ENCODE measurements around the gene IVD. TPM values are rescaled to one million over a fixed set of nuclear protein-coding genes. Genes with fewer than 3 reads are reported as not detected.

IVD gene
- polyA plus RNA-seq, 1 donor (not counting 4 experiments of a cell fraction or from before 2014, with no cell fraction given): 13.0 TPM

DNA sequence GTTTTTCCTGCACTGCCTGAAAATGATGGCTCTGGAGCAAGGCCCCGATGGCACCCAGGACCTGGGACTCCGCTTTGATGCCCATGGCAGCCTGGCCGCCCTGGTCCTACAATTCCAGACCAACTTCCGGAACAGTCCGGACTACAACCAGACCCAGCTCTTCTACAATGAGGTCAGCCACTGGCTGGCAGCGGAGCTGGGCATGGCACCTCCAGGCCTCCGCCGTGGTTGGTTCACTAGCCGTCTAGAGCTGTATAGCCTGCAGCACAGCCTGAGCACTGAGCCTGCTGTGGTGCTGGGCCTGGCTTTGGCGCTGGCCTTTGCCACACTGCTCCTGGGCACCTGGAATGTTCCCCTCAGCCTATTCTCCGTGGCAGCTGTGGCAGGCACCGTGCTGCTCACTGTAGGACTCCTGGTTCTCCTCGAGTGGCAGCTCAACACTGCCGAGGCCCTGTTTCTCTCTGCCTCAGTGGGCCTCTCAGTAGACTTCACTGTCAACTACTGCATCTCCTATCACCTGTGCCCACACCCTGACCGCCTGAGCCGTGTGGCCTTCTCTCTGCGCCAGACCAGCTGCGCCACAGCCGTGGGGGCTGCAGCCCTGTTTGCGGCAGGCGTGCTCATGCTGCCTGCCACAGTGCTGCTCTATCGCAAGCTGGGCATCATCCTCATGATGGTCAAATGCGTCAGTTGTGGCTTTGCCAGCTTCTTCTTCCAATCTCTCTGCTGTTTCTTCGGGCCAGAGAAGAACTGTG is 36.7 kb upstream of the IVD start:
- Histone ChIP-seq H3K9ac (ENCODE audit: control insufficient read depth, extremely low read depth, insufficient read depth, low read length) (no peak overlapping the region), H3K4me2 (ENCODE audit: control insufficient read depth, extremely low read depth, insufficient read depth, low read depth, low read length) (no peak overlapping the region), H4K20me1 (ENCODE audit: control insufficient read depth, extremely low read depth, insufficient read depth, low read length) (no peaks in the 10 kb centered on the region), H3K4me1 (ENCODE audit: control insufficient read depth, extremely low read depth, insufficient read depth, low read length) (peaks cover 12% of the 10 kb centered on the region), H2AFZ (ENCODE audit: control insufficient read depth, low read length) (no peak overlapping the region), H3K36me3 (ENCODE audit: control insufficient read depth in 2 of 2, extremely low read depth in 1 of 2, insufficient read depth in 2 of 2, low read length in 2 of 2) (no peaks in the 10 kb centered on the region), H3K27ac (ENCODE audit: control insufficient read depth, insufficient read depth, low read length) (no peak overlapping the region), H3K27me3 (ENCODE audit: control insufficient read depth, extremely low read depth, insufficient read depth, low read length) (peaks cover 4% of the 10 kb centered on the region), H3K4me3 (ENCODE audit: control insufficient read depth in 2 of 3, extremely low read depth in 1 of 3, insufficient read depth in 2 of 3, low read depth in 1 of 3, low read length in 3 of 3) (no peak overlapping the region), H3K9me3 (ENCODE audit: control insufficient read depth, low read depth, low read length) (no peaks in the 10 kb centered on the region), H3K79me2 (ENCODE audit: control insufficient read depth, insufficient read depth, low read length) (no peaks in the 10 kb centered on the region), H3K9me1 (ENCODE audit: control insufficient read depth, extremely low read depth, insufficient read depth, low read length) (no peaks in the 10 kb centered on the region)
- no peak for TF ChIP-seq EZH2 (IDR thresholded peaks at IDR 0.05; ENCODE audit: low read length)
- TF ChIP-seq, protein P1, sequence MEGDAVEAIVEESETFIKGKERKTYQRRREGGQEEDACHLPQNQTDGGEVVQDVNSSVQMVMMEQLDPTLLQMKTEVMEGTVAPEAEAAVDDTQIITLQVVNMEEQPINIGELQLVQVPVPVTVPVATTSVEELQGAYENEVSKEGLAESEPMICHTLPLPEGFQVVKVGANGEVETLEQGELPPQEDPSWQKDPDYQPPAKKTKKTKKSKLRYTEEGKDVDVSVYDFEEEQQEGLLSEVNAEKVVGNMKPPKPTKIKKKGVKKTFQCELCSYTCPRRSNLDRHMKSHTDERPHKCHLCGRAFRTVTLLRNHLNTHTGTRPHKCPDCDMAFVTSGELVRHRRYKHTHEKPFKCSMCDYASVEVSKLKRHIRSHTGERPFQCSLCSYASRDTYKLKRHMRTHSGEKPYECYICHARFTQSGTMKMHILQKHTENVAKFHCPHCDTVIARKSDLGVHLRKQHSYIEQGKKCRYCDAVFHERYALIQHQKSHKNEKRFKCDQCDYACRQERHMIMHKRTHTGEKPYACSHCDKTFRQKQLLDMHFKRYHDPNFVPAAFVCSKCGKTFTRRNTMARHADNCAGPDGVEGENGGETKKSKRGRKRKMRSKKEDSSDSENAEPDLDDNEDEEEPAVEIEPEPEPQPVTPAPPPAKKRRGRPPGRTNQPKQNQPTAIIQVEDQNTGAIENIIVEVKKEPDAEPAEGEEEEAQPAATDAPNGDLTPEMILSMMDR (optimal IDR thresholded peaks at IDR 0.05 in 1 of 3, IDR thresholded peaks at IDR 0.05 in 1 of 3, conservative IDR thresholded peaks at IDR 0.05 in 1 of 3; ENCODE audit: extremely low read depth in 1 of 3, insufficient read depth in 2 of 3, low read length in 3 of 3): no peak
- DNase-seq (ENCODE audit: low read depth, low spot score): no peak
- FAIRE-seq: no peak
- dilution Hi-C loops (cut with MboI; ENCODE audit: extremely low pct_ligation_motif_present, low sequenced_read_pairs): no loop called here

DNA sequence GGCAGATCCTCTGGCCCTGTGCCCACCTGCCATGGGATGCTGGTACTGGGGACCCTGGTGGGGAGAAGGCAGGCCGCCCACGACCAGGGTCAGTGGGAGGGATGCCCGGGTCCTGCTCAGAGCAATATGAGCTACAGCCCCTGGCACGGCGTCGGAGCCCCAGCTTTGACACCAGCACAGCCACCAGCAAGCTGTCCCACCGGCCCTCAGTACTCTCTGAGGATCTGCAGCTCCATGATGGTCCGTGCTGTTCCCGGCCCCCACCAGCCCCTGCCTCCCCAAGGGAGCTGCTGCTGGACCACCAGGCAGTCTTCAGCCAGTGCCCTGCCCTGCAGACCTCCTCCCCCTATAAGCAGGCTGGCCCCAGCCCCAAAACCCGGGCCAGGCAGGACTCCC is 36.1 kb upstream of the IVD start:
- no peak for FAIRE-seq
- dilution Hi-C loops (cut with MboI; ENCODE audit: extremely low pct_ligation_motif_present, low sequenced_read_pairs): no loop called here

More for the DNA sequence above, 36.1 kb upstream of the IVD start:
- DNase-seq (ENCODE audit: low read depth, low spot score): no peak
- Histone ChIP-seq H2AFZ (ENCODE audit: control insufficient read depth, low read length) (no peak overlapping the region), H3K36me3 (ENCODE audit: control insufficient read depth in 2 of 2, extremely low read depth in 1 of 2, insufficient read depth in 2 of 2, low read length in 2 of 2) (no peaks in the 10 kb centered on the region), H3K9ac (ENCODE audit: control insufficient read depth, extremely low read depth, insufficient read depth, low read length) (no peak overlapping the region), H3K79me2 (ENCODE audit: control insufficient read depth, insufficient read depth, low read length) (no peaks in the 10 kb centered on the region), H3K27ac (ENCODE audit: control insufficient read depth, insufficient read depth, low read length) (no peak overlapping the region), H3K9me1 (ENCODE audit: control insufficient read depth, extremely low read depth, insufficient read depth, low read length) (no peaks in the 10 kb centered on the region), H3K4me3 (ENCODE audit: control insufficient read depth in 2 of 3, extremely low read depth in 1 of 3, insufficient read depth in 2 of 3, low read depth in 1 of 3, low read length in 3 of 3) (no peak overlapping the region), H3K4me1 (ENCODE audit: control insufficient read depth, extremely low read depth, insufficient read depth, low read length) (peaks cover 11% of the 10 kb centered on the region), H3K4me2 (ENCODE audit: control insufficient read depth, extremely low read depth, insufficient read depth, low read depth, low read length) (no peak overlapping the region), H3K9me3 (ENCODE audit: control insufficient read depth, low read depth, low read length) (no peaks in the 10 kb centered on the region), H4K20me1 (ENCODE audit: control insufficient read depth, extremely low read depth, insufficient read depth, low read length) (no peaks in the 10 kb centered on the region), H3K27me3 (ENCODE audit: control insufficient read depth, extremely low read depth, insufficient read depth, low read length) (peaks cover 4% of the 10 kb centered on the region)
- TF ChIP-seq EZH2 (IDR thresholded peaks at IDR 0.05; ENCODE audit: low read length): no peak
- TF ChIP-seq, protein P1 (optimal IDR thresholded peaks at IDR 0.05 in 1 of 3, IDR thresholded peaks at IDR 0.05 in 1 of 3, conservative IDR thresholded peaks at IDR 0.05 in 1 of 3; ENCODE audit: extremely low read depth in 1 of 3, insufficient read depth in 2 of 3, low read length in 3 of 3): no peak

Data from keratinocyte (primary cell).